DMS53 (cell line): Measurements from ENCODE around the gene RGS7.
A peak's percentile ranks its signal among the peaks of the same experiment; 100 is the strongest.
"Not testable (repeated sequence)": the region's sequence is repeated elsewhere in the genome, so short reads cannot be mapped to it uniquely, and the experiment has no call there.

Experiments used
- DNase-seq: peaks from one replicate; lab custom pipeline; 2025; lab: John Stamatoyannopoulos, UW

The RGS7 gene

DNA sequence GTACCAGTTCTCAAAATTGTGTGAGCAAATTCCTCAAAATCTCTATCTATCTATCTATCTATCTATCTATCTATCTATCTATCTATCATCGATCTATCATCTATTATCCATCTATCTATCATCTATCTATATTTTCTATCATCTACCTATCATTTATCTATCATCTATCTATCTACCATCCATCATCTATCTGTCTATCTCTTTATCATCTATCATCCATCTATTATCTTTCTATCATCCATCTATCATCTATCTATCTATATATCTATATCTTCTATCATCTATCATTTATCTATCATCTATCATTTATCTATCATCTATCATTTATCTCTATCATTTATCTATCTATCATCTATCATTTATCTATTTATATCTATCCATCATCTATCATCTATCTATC lies 380.3 kb downstream of the RGS7 start:
- no peak for DNase-seq

DNA sequence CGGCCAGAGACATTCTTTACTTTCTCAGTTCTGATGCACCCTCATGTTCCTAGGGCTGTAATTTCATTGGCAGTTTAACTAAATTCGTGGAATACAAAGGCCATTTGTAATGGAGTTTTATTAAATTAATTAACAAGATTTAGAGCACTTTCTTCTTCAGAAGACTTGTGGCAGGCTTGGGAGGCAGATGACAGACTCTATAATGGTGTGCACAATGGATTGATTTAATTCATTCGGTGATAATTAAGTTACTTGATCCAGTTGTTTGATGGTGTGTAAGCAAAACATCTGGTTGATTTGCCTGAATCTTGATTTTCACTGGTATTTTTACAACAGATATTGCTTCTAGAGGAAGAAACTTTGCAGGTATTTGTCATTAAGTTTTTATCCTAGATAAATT lies 383.1 kb downstream of the RGS7 start:
- DNase-seq: no peak

DNA sequence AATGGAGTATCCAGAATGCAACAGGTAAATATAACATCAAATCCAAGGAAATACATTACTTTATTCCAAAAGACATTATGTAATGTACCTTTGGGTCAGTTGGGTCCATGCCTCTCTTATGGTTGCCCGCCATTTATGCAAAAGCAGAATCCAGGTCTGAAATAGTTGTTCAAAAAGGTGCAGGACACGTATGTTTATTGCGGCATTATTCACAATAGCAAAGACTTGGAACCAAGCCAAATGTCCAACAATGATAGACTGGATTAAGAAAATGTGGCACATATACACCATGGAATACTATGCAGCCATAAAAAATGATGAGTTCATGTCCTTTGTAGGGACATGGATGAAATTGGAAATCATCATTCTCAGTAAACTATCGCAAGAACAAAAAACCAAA lies 384.9 kb downstream of the RGS7 start:
- DNase-seq: not testable (repeated sequence)

DNA sequence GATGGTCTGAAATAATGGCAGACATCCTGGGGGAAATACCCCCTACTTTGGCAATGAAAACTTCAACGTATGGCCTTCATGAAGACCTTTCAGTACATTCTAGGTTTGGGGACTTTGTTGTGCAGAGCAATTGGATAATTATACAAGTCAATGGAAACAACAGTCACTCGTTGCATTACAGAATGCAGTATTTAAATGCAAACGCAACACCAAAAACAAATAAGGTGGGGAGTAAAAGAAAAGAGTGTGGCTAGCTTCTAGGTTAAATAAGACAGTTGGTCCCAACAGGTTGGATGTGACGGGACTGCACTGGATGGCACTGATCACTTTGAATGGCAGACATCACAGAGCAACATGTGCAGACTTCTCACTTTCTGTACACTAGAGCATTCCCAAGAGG lies 386.8 kb downstream of the RGS7 start:
- DNase-seq: no peak

DNA sequence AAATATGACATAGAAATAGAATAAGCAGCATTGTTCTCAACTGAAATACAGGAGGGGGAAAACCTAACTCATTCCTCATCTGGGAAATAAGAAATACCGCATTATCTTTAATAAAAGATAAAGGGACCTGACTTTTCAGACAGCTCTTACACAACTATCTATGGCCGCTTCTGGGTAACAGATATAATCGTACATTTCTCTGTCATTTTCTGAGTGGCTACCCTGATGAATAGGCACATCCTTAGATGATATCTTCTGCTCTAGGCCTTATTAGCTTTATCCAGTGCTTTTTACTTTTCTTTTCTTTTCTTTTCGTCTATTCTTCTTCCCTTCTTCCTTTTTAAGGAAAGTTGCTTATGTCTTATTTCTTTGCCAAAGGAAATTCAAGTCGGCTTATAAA lies 388.1 kb downstream of the RGS7 start:
- no peak for DNase-seq

DNA sequence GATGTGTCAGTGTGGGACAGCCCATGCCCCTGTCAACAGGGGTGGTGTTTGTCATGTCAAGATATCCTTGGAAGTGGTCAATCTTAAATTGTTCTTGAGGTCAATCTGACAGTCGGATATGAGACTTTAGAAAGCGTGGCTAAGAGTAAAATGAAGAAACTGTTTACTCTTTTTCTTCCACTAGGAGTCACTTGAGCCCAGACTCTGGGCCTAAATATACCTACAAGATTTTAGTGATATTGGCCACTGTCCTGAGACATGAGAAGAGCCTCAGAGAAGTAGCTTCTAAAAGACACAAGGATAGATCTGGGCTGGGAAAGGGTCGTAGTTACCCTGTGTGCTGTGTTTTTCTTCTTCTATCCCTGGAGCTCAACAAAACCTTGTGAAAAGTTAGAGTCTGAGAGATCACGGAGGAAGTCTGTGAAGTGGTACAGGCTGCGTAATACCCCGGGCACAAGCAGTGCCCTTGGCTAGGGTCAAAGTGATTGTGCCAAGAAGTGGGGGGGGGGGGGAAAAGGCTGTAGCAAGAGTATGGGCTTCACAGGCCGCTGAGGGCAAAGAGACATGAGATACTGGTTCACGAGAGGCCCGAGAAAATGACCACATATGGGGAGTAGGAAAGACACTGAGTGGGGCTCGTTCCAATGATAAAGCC lies 389.8 kb downstream of the RGS7 start:
- peak; percentile 47 for DNase-seq

DNA sequence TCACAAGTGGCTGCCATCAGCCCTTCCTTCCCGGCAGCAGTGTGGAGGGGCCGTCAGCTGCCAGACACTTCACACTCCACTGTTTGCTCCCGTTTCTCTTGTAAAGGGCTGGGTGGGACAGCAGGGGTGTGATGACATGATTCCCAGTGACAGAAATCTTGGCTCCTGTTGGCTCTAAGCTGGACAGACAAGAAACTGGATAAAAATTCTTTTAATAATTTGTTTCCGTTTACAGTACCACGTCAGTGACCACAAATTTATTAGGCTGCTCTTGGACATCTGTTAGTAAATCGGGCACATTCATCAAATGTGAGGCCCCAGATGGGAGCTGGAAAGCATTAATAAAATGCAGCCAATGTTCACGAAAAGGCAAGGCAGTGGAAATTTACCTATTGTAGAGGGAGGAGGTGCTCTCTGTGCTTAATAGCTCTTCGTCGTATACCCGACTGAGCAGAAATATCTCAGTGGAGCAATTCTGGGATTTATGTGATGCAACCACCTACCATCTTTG lies 391.4 kb downstream of the RGS7 start:
- no peak for DNase-seq

DNA sequence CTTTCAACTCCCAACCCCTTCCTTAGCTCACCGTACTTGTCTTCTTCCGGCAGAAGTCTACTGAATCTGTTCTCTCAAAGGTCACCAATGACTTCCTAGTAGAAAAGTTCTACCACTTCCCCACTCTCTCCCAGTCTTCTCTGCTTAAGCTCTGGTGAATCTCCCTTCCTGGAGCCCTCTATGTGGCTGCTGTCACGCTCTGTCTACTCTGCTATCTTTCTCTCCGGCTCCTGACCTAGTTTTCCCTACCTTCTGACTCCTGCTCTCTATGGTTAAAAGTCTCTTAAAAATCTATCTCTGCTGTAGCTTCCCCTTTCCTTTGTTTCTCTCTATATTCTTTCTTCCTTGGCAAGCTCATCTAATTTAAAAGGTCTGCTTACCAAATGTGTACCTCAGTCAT lies 394.9 kb downstream of the RGS7 start:
- no peak for DNase-seq

DNA sequence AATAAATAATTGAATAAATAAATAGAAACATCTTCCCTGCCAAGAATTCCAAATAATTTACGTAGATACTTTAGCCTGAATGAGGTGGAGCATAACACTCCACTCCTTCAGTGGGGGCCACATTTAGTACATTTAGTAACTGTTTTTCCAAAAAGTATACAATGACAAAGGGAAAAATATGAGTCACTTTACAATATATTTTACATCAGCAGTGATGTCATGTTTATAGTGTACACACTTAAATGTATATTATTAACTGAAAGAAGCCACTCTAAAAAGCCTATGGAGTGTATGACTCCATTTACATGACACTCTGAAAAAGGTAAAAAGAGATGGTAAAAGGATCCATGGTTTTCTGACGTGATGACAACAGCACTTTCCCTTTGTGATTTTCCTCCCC lies 400.6 kb downstream of the RGS7 start:
- peak; percentile 59 for DNase-seq

DNA sequence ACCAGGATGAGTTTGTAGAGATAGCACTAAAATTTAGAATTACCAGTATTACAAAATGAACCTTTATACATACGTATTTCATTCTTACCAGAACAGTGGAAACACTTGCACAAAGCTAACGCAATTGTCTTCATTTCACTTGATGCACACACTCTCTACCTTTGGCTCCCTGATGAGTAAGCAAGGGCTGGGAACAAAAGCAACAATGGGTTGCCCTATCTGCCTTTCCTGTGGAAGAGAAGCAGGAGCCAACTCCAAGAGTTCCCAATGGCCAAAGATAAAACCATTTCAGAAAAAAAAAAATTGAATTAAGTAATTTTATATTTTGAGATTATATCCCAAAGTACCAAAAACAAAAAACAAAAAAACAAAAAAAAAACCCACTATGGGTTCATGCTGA lies 401.0 kb downstream of the RGS7 start:
- peak; percentile 35 for DNase-seq

DNA sequence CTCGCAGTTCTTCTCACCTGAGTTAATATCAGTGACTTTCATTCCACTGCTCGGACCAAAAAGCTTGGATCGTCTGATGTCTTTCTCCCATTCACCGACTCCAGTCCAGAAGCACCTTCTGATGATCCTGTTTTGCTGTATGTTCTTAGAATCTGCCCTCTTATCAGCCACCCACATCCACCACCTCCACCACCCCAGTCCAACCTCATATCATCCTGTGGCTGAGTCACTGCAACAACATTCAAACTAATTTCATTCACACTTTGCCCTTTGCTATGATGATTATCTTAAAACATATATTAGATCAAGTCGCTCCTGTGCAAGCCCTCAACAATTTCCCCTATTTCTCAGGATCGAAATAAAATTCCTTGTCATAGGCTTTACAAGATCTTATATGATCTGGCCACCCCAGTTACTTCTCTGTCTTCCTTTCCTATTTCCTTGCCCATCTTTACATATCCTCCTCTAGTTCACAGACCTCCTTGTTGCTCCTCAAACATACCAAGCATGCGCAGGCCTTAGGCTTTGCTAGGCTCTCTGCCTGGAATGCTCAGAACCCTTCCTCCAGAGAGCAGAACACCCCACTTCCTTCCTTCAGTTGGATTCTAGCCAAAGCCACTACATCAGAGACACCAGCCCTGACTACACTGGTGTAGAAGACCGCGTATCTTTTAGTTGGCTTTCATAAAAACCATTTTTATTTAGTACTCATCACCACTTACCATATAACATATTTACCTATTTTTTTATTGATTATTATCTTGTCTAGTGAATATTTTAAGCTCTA lies 409.4 kb downstream of the RGS7 start:
- DNase-seq: no peak

DNA sequence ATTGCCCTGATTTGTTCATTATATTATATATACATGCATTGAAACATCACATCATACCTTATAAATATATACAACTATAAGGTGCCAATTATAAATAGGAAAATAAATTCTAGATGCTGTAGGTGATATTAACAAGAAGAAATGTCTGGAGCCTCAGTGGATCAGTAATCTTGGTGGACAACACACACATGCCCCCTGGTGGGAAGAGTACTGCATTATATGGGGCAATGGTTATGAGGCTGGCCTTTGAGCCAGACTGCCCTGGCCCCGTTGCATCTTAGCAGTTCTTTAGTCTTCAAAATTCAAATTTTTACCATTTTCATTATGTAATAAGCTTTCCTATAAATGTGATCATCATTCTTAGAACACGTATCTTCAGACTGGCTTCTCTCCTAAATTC lies 410.1 kb downstream of the RGS7 start:
- DNase-seq: peak; percentile 57

DNA sequence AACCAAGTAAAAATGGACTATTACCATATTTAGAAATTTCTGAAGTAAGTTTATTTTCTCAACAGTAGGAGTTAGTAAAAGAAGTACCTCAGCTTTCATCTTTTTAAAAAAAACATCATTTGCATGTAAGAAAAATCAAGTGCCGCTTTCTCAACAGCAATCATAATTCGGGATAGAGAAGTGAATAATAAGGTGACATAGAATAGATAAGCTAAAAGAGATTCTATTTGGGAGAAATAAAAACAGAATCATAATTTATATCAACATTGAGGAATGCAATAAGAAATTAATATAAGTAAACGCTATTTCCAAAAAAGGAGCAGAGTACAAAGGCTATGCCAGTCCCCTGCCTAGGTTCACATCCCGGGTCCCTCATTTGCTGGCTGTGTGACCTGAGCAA lies 414.1 kb downstream of the RGS7 start:
- no peak for DNase-seq

DNA sequence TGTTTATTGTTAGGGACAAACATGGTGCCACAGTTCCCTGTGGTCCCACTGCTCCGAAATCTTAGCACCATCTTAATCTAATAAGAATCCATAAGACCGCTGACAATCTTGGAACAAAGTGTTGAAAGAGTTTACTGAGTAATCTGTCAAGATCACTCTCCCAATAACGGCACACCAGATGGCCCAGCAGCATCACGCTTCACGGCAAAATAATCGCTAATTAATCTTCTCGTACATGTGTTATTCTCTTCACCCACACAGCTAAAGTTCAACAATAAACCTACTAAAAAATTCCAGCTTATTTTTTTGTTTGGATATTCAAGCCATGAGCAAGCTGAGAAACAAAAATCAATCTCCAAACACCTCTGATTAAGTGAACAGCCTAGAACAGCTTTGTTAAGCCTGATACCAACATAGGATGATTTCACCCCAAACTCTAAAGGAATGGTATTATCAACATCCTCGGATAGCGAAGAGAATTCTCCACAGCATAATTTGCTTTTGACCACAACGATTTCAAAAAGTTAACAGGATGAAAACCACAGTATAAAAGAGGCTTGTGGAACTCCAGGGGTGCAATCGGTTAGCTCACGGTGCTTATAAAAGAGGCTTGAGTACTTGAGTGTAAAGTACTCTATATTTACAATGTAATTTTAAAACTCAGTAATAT lies 415.2 kb downstream of the RGS7 start:
- DNase-seq: no peak

DNA sequence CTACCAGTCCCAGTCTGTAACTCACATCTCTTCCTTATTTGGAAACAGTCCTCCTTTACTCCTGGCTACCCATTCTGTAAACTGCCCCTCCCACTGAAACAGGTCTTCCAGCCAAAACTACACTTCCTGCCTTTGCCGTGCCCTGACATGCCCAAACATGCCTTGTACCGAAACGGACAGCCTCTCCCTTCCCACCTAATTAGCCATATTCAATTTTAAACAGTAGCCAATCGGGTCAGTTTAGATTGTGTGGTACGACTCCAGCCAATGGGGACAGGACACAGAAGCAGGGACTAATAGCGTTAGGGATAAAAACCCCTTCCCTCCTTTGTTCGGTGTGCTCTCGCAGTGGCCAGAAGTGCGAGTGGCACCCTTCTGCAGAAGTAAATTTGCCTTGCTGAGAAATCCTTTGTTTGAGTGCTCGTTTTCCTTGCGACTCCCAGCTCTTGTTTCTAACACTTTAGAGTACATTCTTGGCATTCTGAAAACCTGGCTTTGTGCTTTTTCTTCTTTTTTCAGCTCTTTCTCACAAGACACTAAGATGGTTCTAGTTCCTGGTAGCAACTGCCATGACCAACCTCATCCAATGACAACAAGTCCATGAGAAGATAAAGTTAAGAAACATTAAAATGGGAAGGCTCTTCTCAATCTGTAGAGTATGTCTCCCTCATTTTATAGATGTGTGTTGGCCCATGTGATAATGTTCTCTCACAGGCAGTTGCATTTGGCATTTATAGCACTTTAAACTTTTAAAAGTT lies 419.9 kb downstream of the RGS7 start:
- DNase-seq: peak; percentile 18

DNA sequence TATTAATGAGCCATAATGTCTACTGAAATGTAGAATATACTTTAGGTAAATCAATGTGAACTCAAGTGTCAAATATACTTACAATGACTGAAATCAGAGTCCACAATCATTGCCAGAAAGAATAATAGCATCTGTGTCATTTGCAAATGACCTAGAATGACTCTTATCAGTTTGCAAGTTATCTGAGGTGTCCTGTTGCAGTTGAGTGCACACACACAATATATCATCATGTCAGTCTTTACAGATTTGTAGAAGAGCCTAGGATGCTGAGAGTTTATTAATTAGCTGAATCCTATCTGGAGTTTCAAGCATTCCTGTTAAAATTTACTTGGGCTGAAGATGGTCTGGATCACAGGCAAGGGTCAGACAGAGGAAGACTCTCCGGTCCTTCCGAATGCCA lies 421.1 kb downstream of the RGS7 start:
- no peak for DNase-seq

DNA sequence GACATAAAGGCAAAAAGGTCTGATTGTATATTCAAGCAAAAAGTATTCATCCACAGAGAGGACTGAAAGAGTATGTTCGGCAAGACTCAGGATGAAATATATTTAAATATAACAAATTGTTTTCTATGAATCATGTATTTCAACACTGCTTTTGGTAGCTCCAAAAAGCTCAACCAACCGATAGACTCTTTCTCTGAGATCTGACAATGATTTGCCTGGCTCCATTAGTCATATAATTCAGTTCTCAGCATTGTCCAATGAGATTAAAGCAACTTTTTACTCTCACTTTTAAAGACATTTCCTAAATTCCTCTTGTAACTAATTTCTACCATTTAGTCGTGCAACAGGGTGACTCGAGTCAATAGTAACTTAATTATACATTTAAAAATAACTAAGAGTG lies 426.0 kb downstream of the RGS7 start:
- DNase-seq: no peak

DNA sequence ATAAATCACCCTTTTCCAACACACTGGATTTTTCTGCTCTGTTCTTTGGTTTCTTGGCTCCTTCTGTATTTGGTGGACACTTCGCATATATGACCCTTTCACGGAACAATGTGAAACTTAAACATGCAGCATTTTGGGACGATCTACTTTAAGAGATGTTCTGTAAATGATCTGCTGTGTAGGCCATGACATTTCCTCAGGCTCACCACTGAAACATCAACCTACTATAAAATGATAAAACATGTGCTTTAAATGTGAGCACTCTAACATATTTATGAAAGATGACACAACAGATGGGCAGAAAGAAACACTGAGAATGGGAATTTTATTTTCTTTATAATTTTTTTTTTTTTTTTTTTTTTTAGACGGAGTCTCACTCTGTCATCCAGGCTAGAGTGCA lies 428.7 kb downstream of the RGS7 start:
- DNase-seq: no peak

DNA sequence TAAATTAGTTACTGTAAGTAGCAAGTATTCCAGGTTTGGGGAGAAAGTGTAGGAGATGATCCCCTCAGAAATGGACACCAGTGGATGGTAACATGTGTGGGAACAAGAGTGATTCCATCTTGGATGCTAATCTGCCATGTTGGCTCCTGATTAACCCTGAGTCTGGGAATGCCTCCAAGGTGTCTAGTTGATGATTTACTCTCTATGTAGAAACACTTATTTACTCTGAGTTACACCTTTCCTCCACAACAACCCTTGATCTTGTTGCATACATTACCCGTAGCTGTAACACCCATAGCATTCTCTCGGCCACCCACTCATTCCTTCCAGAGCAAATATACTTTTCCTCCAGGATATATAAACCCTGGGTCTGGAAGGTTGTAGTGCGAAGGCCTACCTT lies 429.2 kb downstream of the RGS7 start:
- DNase-seq: peak; percentile 14

DNA sequence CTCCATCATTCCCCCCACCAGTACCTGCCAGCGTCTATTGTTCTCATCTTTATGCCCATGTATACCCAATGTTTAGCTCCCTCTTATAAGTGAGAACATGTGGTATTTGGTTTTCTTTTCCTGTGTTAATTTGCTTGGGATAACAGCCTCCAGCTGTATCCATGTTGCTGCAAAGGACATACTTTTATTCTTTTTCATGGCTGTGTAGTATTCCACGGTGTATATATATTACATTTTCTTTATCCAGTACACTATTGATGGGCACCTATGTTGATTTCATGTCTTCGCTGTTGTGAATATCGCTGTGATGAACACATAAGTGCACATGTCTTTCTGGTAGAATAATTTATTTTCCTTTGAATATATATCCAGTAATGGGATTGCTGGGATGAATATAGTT lies 431.7 kb downstream of the RGS7 start:
- no peak for DNase-seq

DNA sequence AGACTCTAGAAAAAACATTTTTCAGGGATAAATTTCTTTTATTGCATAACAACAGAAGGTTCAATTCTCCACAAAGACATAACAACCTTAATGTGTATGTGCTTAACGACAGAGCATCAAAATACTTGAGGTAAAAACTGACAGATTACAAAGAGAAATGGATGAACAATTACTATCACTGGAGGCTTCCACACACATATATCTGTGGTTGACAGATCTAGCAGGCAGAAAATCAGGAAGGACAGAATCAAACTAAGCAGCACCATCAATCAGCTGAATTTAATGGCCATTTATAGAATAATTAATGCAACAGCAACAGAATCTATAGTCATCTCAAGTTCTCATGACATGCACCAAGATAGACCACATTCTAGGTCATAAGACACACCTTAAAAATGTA lies 439.0 kb downstream of the RGS7 start:
- DNase-seq: no peak

DNA sequence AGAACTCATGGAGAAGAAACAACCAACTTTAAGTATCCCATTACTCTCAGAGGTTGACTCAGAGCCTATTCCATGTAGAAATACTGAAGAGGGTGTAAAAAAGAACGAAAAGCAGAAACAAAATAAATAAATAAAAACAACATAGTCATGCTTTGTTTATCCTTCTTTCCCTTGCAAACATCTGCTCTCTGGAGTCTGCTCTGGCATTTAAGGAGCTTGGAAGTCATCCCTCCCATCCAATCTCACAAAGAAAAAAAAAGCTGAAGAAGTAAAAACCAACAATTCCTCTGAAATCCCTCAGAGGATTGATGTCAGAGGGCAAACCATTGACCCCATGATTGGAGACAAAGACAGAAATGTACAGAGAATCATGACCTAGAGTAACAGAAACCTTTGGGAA lies 442.5 kb downstream of the RGS7 start:
- DNase-seq: no peak
